GM19193 (cell line): ENCODE measurements around the gene POLR1G.

Source experiments
- POLR2A ChIP-seq: IDR thresholded peaks from 4 replicates; pipeline ENCODE4 v1.6.1; 2011; ENCODE audit not compliant: insufficient read depth, insufficient read length; ENCODE audit errors: extremely low read depth

Gene POLR1G

DNA sequence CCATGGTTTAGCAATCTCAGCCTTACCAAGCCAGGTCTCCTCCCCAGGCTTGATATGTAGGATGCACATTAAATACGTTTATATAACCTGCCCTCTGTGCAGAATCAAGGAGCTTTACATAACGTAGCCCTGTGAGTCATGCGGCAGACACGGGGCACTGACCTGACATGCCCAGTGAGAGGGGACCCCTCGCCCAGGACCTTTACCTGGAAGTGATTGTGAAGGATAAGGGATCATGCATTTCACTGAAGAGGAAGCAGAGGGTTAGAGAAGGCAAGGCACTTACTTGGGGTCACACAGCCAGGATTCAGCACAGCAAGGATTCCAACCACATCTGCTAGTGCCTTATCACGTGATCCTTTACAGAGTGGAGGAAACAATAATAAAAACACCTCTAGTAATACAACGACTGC, 42.4 kb downstream of the POLR1G start:
- no peak for TF ChIP-seq POLR2A

DNA sequence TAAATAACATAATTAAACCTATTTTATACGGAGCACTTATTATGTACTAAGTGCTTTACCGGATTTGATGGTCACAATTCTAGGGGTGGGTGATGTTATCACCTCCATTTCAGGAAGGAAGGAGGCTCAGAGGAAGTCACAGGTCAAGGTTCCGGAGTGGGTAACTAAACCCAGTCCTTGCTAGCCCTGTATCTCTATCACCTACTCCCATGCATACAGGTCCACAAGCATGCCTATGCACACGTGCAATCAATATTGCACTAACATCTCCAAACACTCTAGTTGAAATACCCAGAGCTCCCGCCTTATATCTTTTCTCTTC, 43.5 kb downstream of the POLR1G start:
- TF ChIP-seq POLR2A: no peak

DNA sequence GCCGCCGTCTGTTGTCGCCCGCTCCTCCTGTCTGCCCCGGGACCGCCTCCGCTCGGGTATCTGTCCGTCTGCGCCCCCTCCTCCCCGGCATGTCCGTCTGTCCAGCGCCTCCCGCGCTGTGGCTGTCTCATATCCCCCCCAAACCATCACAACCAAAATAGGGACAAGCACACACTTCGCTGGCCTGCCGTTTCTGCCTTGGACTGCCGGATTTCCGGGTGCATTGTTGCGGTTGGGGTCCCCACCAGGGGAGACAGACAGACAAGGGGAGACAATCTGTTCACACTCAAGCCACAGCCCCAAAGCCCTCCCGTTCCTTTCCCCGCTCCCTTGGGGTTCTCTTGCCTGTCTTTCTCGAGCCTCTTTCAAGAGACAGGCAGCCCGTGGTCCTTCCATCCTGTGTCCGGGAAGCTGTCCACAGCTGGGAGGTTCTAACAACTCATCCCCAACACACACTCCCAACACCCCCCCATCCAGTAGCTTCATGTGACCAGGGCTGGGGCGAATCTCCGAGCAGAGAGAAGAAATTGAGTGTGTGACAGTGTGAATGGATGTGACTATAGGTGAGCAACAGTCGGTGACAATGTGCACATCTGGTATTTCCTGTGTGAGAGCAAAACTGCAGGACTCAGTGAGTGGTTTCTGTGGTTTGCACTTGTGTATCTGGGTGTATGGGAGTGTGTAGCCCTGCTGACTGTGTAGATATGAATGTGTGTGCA, 44.8 kb downstream of the POLR1G start:
- no peak for TF ChIP-seq POLR2A

DNA sequence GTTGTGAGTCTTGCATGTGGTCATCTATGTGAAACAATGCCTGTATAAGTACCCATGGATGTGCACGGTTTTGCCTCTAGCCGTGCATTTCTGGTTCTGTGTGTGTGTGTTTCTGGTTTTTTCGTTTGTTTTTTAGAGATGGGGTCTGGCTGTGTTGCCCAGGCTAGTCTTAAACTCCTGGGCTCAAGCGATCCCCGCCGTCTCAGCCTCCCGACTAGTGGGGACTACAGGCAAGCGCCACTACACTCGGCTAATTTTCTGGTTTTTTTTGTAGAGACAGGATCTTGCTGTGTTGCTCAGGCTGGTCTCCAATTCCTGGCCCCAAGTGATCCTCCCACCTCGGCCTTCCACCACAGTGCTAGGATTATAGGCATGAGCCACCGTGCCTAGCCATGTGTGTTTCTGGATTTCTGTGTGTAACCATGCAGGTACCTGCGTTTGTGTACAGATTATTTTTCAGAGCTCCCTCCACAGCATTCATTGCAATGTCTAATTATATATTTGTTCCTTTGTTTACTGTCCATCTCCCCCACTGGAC, 45.5 kb downstream of the POLR1G start:
- no peak for TF ChIP-seq POLR2A

DNA sequence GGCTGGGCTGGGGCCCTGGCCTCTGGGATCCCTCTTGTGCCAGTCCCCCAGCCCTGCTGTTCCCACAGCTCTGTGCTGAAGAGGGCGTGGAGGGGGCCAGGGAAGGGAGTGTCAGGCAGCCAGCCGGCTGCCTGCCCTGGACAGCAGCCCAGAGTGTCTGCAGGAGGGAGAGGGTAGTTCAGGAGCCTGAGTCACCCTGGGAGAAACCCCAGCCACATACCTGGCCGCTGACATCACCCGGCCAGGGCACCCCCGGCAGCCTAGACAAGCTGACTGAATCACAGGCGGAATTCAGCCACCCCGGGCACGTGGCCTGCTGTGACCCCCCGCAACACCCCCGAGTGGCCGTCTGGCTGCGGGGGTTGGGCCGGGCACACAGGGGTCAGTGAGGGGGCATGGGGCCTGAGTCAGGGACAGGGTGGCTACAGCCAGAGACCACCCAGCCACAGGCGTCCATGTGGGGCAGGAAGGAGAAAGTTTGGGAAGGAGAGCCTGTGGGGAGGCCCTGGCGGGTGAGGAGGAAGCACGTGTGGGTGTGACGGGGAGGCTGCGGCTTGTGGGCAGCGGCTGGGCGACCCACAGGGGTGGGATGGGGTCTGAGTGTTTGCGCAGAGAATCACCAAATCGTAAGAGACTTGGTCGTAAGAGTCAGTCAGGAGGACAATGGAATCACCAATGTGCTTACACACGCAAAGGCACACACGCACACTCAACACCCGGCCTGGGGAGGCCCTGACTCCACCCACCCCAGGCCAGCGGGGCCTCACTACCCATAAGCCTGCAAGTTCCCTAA, 49.5 kb downstream of the POLR1G start:
- no peak for TF ChIP-seq POLR2A

DNA sequence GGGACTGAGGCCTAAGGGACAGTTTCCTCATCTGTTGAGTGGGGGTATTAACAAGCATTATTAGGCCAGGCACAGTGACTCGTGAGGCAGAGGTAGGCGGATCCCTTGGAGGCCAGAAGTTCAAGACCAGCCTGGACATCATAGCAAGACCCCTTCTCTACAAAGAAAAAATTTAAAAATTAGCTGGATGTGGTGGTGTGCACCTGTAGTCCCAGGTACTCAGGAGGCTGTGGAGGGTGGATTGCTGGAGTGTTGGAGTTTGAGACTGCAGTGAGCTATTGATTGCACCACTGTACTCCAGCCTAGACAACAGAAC, 50.0 kb downstream of the POLR1G start:
- no peak for TF ChIP-seq POLR2A

DNA sequence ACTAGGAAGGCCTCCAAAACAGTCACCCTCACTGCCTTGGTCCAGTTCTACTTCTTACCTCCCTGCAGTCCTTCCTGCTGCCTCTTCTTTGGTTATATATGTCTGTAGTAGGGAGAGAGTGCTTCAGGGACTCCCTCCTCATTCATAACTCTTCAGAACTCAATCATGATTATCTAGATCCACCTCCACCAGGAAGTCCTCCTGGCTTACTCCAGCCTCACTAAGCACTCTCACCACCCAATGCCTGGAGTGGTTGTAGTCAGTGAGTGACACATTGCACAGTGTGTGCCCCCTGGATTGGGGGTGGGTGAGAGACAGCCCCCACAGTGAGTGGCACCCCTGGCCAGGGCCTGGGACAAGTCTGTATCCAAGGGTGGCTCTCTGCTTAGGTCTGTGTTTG, 51.3 kb downstream of the POLR1G start:
- TF ChIP-seq POLR2A: no peak
